Measurements from ENCODE around the gene ABCB9. TPM values are rescaled to one million over a fixed set of nuclear protein-coding genes. Genes with fewer than 3 reads are reported as not detected.
A peak's percentile ranks its signal among the peaks of the same experiment; 100 is the strongest.

The ABCB9 gene
- total RNA-seq, 4 donors from 2014 or later, result 2.0 to 8.6 (median 6.1) TPM

DNA sequence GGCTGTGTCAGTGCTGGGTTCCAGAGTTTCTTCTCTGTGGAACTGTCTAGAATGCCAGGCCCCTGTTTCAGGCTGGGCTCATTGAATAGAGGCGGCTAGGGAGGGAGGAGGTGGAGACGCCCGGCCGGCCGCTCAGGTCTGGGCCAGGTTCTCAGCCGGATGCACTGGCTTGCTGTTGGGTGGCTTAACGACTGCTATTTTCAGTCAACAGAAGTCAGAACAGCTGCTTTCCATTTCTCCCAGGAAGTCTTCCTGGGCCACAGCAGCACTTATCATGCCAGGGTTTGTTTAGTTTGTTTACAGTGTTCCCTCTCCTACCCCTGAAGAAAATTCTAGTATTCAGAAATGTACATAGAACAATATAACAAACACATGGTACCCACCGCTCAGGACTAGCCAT is 44.3 kb downstream of the ABCB9 start:
- H3K4me1 ChIP-seq, result no peaks in the 10 kb centered on the region
- H3K36me3 ChIP-seq, result no peaks in the 10 kb centered on the region
- H3K4me3 ChIP-seq, result no peak overlapping the region
- no peak overlapping the region for H3K27ac ChIP-seq
- intact Hi-C loops (cut with DNase I; ENCODE audit: low total_unique reads), result no loop called here
- DNase-seq, result no peak
- TF ChIP-seq POLR2A (IDR thresholded peaks at IDR 0.05), result no peak
- TF ChIP-seq, protein P1, sequence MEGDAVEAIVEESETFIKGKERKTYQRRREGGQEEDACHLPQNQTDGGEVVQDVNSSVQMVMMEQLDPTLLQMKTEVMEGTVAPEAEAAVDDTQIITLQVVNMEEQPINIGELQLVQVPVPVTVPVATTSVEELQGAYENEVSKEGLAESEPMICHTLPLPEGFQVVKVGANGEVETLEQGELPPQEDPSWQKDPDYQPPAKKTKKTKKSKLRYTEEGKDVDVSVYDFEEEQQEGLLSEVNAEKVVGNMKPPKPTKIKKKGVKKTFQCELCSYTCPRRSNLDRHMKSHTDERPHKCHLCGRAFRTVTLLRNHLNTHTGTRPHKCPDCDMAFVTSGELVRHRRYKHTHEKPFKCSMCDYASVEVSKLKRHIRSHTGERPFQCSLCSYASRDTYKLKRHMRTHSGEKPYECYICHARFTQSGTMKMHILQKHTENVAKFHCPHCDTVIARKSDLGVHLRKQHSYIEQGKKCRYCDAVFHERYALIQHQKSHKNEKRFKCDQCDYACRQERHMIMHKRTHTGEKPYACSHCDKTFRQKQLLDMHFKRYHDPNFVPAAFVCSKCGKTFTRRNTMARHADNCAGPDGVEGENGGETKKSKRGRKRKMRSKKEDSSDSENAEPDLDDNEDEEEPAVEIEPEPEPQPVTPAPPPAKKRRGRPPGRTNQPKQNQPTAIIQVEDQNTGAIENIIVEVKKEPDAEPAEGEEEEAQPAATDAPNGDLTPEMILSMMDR (IDR thresholded peaks at IDR 0.05), result no peak
- H3K9me3 ChIP-seq, result no peaks in the 10 kb centered on the region
- H3K27me3 ChIP-seq, result no peaks in the 10 kb centered on the region

DNA sequence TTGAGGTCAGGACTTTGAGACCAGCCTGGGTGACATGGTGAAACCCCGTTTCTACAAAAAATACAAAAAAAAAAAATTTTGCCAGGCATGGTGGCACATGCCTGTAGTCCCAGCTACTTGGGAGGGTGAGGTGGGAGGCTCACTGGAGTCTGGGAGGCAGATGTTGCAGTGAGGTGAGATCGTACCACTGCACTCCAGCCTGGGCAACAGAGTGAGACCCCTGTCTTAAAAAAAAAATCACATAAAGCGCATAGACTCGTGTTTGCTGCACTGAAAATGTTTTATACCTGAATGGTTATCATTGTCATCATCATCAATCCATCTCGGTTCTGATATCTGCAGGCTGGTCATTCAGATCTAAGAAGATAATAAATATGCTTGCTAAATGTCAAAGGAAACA is 45.6 kb downstream of the ABCB9 start:
- Histone ChIP-seq H3K4me3 (no peak overlapping the region), H3K4me1 (no peaks in the 10 kb centered on the region), H3K9me3 (no peaks in the 10 kb centered on the region), H3K36me3 (no peaks in the 10 kb centered on the region), H3K27ac (no peak overlapping the region), H3K27me3 (no peaks in the 10 kb centered on the region)
- no peak for DNase-seq
- intact Hi-C loops (cut with DNase I; ENCODE audit: low total_unique reads), result no loop called here
- TF ChIP-seq POLR2A (IDR thresholded peaks at IDR 0.05), result no peak
- TF ChIP-seq, protein P1 (IDR thresholded peaks at IDR 0.05), result no peak

DNA sequence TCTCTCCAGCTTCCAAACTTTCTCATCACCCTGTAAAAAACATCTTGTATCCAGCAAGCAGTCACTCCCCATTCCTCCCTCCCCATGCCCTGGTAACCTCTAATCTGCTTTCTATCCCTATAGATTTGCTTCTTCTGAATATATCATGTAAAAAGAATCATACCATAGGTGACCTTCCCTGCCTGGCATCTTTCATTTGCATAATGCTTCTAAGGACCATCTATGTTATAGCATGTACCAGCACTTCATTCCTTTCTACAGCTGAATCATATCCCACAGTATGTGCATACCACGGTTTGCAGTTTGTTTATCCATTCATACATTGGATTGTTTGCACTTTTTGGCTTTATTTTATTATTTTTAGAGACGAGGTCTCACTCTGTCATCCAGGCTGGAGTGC is 47.4 kb downstream of the ABCB9 start:
- no peak overlapping the region for H3K27ac ChIP-seq
- no peak overlapping the region for H3K4me3 ChIP-seq
- H3K9me3 ChIP-seq, result no peaks in the 10 kb centered on the region
- H3K4me1 ChIP-seq, result no peaks in the 10 kb centered on the region
- no peaks in the 10 kb centered on the region for H3K36me3 ChIP-seq
- DNase-seq, result no peak
- H3K27me3 ChIP-seq, result no peaks in the 10 kb centered on the region
- TF ChIP-seq, protein P1 (IDR thresholded peaks at IDR 0.05), result no peak
- no peak for TF ChIP-seq POLR2A (IDR thresholded peaks at IDR 0.05)
- intact Hi-C loops (cut with DNase I; ENCODE audit: low total_unique reads), result no loop called here

DNA sequence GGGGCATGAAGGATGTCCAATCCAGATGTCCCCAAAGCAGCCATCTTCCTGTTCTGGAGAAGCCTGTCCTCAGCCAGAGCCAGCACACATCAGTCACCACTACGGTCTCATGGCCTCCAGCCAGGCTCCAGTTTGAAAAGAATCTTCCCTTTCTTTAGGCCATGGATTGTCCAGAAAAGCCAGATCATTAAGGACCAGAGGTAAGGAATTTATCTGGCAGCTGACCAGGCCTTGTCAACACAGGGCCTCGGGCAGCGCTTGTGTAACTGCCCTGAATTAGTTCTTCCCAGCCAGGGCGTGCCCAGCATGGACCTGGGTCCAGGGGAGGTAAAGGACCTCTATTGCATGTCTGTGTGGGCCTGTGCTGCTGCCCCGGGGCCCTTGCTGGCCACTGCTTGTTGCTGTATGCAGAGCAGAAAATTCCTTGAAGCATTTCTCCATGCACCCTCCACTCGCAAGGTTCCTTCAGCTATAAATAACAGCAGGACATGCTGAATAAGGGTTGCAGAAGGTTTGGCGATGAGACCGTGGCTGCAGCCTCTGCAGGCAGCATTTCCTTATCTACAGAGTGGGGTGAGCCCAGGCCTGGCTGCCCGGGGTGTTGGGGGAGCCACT is 48.6 kb downstream of the ABCB9 start:
- Histone ChIP-seq H3K4me3 (no peak overlapping the region), H3K36me3 (no peaks in the 10 kb centered on the region), H3K27me3 (no peaks in the 10 kb centered on the region), H3K27ac (no peak overlapping the region), H3K4me1 (no peaks in the 10 kb centered on the region), H3K9me3 (no peaks in the 10 kb centered on the region)
- no peak for TF ChIP-seq POLR2A (IDR thresholded peaks at IDR 0.05)
- TF ChIP-seq, protein P1 (IDR thresholded peaks at IDR 0.05), result no peak
- DNase-seq, result peak in 1 of 2 donors; percentile 19
- intact Hi-C loops (cut with DNase I; ENCODE audit: low total_unique reads), result no loop called here

DNA sequence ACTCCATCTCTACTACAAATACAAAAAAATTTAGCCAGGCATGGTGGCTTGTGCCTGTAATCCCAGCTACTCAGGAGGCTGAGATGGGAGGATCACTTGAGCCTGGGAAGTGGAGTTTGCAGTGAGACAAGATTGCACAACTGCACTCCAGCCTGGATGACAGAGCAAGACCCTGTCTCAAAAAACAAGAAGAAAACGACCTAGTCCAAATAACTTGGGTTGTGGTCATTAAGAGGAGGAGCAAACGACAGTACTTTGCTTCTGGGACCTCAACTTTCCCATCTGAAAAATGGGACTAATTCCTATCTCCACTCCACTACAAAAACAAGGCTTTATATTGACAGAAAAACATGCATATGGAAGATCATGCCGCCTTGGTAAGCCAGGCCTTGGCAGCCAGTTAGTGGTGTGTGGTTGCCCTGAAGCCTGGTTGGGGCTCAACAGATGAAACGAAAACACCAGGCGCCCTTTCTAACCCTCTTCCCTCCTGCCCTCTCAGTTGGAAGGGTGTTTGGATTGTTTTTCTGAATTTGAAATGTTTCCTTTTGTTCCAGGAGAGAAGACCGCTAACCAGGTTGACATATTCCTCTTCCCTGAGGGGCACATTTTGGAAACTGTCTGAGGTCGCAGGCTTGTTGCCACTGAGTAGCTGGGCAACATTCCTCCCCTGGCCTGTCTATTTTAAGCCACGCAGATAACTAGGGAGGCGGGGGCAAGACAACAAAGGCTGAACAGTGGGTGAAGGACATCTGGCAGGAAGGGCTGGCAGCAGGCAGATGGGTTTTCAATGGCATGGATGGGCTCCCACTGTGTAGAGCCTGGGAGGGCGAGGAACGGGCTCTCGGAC is 56.6 kb downstream of the ABCB9 start:
- Histone ChIP-seq H3K4me3 (no peak overlapping the region), H3K27ac (no peak overlapping the region), H3K9me3 (no peaks in the 10 kb centered on the region), H3K36me3 (no peaks in the 10 kb centered on the region), H3K27me3 (no peaks in the 10 kb centered on the region), H3K4me1 (no peaks in the 10 kb centered on the region)
- intact Hi-C loops (cut with DNase I; ENCODE audit: low total_unique reads), result no loop called here
- no peak for TF ChIP-seq POLR2A (IDR thresholded peaks at IDR 0.05)
- TF ChIP-seq, protein P1 (IDR thresholded peaks at IDR 0.05), result no peak
- no peak for DNase-seq

Measured in uterus (tissue), 4 donors.